SH-SY5Y (cell line): ENCODE results near the gene SDHAF1.

Source experiments
- GATA2 ChIP-seq: IDR thresholded peaks from 2 replicates; pipeline ENCODE4 v1.6.1; 2011; ENCODE audit warnings: mild to moderate bottlenecking, low read depth, low read length
- GATA3 ChIP-seq: IDR thresholded peaks from 2 replicates; pipeline ENCODE4 v1.6.1; 2011; ENCODE audit warnings: low read depth, mild to moderate bottlenecking, low read length, moderate library complexity

Gene SDHAF1, protein sequence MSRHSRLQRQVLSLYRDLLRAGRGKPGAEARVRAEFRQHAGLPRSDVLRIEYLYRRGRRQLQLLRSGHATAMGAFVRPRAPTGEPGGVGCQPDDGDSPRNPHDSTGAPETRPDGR

DNA sequence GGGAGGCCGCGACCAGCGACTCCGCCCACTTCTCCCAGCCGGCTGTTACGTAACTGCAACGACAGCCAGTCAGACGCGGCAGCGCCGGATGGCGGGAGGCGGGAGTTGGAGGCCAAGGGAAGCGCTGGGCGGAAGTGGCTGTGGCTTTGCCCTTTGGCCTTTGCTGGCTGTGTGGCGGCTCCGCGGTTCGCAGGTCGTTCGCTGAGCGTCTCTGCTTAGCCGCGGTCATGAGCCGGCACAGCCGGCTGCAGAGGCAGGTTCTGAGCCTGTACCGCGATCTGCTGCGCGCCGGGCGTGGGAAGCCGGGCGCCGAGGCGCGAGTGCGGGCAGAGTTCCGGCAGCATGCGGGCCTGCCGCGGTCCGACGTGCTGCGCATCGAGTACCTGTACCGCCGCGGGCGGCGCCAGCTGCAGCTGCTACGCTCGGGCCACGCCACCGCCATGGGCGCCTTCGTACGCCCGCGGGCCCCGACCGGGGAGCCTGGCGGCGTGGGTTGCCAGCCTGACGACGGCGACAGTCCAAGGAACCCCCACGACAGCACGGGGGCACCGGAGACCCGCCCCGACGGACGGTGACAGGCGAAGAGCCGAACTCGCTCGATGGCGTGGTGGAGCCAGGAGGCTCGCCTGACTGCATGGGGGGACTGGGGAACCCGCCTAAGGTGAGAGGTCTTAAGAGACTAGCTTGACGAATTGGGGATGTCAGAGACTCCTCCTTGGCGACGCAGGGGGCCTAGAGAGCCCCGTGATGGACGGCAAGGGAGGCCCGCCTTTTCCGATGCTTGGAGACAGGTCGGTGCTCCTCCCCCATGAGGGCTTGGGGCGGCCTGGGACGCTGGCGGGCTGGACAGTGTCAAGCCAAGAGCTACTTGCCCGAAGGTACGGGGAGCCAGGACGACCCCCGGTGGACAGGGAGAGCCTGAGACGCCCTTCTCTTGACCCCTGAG is at the start of gene SDHAF1:
SDHAF1 (plus strand) TSS at position 141 of the 946 bp plus-strand sequence; CDS start at position 228, 87 bp downstream.
- TF ChIP-seq GATA2, result no peak
- TF ChIP-seq GATA3, result no peak

DNA sequence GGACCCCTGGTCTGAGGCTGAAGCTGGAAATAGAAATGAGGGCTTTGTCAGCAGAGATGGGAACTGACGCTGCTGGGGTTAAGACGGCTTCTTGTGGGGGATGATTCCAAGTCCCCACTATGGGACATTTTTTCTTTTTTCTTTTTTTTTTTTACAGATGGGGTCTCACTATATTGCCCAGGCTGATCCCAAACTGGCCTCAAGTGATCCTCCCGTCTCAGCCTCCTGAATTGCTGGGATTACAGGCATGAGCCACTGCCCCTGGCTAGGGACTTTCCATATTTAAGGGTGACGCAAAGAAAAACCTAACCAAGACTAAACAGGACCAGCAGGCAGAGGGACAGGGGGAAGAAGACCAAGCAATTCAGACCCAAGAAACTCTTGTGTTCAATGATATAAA is 48.8 kb upstream of the SDHAF1 start:
- no peak for TF ChIP-seq GATA3
- no peak for TF ChIP-seq GATA2

DNA sequence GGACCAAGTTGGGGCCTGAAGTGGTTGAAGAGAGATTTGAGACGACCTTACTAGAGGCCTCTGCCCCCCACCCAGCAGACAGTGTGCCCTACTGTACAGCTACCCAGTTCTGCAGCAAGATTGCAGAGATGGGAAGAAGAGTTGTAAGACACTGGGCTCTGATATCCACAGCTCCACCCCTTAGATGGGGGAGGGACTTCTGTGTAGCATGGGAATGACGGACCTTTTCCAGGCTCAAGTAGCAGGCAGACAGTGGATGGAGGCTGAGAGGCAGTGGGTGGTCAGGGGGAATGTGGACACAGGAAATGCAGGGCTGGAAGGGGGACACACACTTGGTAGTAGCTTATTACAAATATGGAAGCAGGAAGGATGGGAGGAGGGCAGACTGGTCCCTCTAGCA is 45.9 kb upstream of the SDHAF1 start:
- TF ChIP-seq GATA2 (no peak), GATA3 (no peak)

DNA sequence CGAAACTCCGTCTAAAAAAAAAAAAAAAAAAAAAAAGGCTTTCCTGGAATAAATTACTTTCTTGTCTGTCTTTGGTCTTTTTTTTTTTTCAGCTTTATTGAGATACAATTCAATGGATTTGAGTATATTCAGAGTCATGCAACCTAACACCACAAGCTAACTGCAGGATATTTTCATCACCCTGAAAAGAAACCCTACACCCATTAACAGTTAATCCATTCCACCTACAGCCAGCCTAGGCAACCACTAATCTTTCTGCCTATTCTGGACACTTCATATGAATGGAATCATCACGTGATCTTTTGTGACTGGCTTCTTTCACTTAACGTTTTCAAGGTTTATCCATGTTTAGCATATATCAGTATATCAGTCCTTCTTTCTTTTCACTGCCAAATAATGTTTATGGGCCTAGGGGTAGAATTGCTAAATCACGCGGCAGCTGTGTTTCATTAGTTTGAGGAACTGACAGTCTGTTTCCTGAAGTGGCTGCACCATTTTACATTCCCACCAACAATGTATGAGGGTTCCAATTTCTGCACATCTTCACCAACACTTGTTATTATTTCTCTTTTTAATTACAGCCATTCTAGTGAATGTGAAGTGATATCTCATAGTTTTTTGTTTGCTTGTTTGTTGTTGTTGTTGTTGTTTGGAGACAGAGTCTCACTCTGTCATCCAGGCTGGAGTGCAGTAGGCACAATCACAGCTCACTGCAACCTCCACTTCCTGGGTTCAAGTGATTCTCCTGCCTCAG is 38.9 kb upstream of the SDHAF1 start:
- TF ChIP-seq GATA2 (no peak), GATA3 (no peak)

DNA sequence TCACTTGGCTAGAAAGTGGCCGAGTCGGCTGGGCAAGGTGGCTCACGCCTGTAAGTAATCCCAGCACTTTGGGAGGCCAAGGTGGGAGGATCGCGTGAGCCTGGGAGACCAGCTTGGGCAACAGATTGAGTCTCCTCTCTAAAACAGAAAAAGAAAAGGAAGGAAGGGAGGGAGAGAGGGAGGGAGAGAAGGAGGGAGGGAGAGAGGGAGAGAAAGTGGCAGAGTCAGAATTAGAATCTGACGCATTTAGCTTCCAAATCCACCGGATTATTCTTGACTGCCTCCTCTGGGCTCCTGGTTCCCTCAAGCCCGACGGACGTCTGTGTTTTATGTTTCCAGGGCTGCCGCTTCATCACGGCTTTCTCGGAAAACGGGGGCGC is 36.3 kb upstream of the SDHAF1 start:
- TF ChIP-seq GATA2, result no peak
- TF ChIP-seq GATA3, result no peak

DNA sequence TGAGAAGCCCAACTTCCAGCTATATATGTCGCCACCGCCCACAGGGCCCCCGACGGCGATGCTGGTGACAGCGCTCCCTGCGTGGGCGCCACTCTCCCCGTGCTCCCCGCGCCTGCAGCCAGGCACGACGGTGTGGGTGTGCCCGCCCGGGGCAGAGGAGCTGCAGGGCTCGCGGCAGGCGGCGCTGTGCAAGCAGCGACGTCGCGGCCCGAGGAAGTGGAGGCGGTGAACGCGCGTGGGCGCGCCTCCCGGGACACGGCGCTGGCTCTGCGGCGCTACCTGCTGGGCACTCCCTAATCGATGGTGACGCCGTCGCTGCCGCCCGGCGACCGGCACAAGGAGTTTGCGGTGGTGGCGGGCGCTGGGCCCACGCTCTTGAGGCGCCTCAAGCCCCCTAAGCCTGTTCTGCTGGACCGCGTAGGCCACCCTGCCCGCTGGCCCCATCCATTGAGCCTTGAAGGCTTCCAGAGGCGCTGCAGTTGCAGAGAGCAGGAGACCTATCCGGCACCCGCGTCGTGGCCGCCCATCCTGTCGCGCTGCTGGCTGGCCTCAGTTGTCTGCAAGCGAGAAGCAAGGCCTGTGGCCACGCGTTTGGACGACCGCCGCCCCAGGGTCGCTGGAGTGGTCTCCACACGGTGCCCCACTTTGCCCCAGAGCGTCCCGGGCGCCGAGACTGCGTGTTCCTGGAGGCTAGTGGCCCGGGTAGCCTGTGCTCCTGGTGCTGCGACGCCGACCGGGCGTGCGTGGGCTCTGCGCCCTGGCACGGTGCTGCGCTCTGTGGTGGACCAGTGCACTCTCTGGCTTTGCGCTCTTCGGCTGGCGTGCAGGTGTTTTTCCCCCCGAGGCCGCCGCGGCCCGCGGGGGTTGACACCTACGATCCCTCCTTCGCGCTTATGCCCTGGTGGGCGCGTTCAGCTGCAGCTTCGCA is 35.7 kb upstream of the SDHAF1 start:
- TF ChIP-seq GATA2 (no peak), GATA3 (no peak)

DNA sequence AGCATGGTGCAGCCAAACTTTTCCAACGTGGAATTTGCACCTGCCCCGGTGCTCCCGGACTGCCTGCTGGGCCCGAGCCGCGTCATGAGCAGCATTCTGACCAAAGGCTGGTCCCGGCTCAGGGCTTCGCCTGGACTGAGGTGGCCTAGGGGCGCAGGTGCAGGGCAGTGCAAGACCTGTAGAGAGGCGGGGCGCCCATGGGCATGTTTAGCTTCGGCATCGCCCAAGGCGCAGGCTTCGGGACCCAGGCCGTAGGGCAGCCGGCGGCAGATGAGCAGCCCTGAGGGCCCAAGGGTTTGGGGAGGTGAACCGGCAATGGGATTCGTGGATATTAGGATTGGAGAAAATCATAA is 35.0 kb upstream of the SDHAF1 start:
- TF ChIP-seq GATA2 (no peak), GATA3 (no peak)

DNA sequence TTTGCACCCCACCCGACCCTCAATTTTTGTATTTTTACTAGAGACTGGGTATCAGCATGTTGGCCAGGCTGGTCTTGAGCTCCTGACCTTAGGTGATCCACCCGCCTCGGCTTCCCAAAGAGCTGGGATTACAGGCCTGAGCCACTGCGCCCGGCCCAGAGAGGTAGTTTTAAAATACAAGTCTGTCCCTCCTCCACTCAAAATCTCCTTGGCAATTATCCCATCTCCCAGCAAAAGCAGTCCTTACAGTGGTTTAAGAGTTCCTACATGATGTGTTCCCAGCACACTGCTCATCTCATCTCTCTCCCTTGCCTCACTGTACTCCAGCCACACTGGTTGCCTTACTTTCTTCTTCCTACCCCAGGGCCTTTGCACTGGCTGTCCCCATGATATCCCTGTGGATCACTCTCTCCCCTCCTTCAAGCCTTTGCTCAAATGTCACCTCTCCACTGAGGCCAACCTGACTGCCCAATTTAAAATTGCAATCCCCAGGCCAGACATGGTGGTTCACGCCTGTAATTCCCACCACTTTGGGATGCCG is 34.5 kb upstream of the SDHAF1 start:
- TF ChIP-seq GATA3 (no peak), GATA2 (no peak)

DNA sequence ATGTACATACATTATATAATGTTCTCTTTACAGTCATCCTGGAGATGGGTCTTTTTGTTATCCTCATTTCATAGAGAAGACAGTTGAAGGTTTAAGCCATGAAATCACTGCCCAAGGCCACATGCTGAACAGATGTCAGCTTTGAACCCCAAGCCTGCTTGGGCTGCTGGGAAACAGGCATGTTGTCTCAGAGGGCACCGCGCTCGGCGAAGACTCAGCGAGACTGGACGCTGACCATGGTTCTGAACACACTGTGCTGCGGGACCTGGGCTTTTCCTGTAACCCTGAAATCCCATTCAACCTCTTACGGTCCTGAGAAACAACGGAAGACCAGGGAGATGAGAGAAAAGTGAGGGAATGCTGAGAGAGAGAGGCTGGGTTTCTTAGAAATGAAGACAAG is 31.5 kb upstream of the SDHAF1 start:
- TF ChIP-seq GATA3, result no peak

DNA sequence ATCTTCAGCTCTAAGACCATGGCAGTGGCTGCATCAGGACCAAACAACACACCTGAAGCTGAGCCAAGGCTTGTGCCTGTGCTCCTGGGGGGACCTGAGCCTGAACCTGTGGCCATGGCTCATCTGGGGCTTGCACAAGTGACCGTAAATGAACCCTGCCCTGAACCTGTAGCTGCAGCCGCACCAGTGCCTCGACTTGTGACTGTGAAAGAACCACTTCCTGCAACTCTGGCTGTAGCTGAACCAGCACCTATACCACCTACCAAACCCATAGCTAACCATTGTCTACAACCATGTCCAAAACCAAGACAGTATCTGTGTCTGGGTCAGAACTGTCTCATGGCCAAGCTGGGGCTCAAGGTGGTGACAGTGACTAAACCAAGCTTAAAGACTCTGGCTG is 28.2 kb upstream of the SDHAF1 start:
- no peak for TF ChIP-seq GATA3
- TF ChIP-seq GATA2, result no peak

DNA sequence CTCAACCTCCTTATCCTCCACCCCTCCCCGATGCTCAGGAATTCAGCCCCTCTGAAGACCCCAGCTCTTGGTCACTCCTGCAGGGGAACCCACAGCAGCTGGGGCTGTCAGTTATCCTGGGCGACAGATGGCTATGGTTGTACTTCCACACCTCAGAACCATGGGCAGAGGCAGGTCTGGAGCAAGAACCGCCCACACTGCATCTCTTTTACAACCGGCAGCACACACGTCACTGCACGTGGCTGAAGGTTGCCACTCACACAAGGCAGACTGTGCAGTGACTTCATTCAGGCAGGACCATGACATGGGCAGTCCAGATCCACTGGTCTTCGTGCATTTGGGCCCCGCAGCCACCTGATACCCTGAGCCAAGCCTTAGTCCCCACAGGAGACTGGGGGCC is 21.5 kb upstream of the SDHAF1 start:
- TF ChIP-seq GATA3, result no peak
- TF ChIP-seq GATA2, result no peak

DNA sequence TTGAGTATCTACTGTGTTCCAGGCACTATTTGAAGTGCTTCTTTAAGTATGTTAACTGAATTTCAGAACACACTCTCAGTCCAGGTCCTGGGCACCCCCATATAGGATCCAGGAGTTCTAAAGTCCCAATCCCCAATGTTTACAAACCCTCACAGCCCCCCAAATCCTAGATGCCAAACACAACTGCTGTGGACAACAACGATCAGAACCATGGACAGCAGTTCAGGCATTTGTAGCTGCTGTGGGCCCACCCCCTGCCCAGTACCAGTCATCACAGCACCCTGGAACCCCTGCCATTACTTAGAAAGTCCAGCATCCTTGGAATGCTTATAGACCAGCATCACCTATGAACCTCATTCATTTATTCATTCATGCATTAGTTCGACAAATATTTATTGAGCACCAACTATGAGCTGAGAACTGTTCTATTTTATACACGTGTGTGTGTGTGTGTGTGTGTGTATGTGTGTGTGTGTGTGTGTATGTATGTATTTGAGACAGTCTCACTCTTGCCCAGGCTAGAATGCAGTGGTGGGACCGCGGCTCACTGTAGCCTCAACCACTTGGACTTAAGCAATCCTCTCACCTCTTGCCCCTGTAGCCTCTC is 19.3 kb upstream of the SDHAF1 start:
- TF ChIP-seq GATA3 (no peak), GATA2 (no peak)

DNA sequence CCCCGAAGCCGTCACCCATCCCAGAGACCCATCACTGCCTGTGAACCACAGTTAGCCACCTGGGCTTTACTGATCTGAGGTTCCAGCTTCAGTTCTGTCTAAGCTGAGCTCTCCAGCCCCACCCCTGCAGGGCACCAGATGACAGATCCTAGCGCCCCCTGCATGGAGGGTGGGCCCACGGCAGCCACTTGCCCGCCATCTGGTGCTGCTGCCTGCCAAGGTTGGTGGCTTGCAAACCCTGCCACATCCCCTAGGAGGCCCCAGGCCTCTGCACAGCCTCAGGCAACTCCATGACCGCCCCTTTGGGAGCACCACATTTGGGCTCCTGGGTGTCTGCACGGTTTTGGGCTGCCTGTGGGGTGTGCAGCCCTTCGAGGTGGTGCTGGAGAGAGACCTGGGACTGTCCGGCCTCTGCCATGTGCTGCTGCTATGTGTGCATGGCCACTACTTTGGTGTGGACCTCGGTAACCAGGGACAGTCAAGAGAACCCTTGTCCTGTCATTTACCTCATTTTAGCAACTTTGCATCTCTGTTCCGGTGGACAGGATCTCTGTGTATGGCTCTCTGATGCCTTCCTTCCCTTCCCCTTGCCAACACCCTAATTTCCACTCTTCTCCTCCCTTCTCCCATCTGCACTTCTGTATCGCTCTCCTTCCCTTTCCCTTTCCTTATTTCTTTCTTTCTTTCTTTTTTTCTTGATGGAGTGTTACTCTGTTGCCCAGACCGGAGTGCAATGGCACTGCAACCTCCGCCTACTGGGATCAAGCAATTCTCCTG is 17.4 kb upstream of the SDHAF1 start:
- no peak for TF ChIP-seq GATA3
- TF ChIP-seq GATA2, result no peak
